Tibial artery (tissue), 4 donors: ENCODE results near the gene SLC13A3.

Experiments used
- DNase-seq, 2 donors: peaks; one replicate each; pipeline ENCODE4 v3.0.0-alpha.2; 2019
- H3K27ac ChIP-seq, 2 donors: fragments of 200-600 bp; sonication (generic) in 1 of 2; 1 replicate in 1 of 2; 2 replicates in 1 of 2; pipeline ENCODE4 v1.5.1; 2018 to 2019; ENCODE audit warnings: mild to moderate bottlenecking in 1 of 2
- H3K27me3 ChIP-seq, 2 donors: fragments of 200-600 bp; sonication (generic) in 1 of 2; one replicate each; pipeline versions ENCODE4 v1.5.1 to v1.6.0; 2016 to 2019
- H3K36me3 ChIP-seq, 3 donors: fragments of 200-600 bp; sonication (generic) in 2 of 3; one replicate each; pipeline ENCODE4 v1.5.1; 2016 to 2019; ENCODE audit warnings: mild to moderate bottlenecking in 2 of 3
- H3K4me1 ChIP-seq, 4 donors: fragments of 200-600 bp; sonication (generic) in 2 of 4; 1 replicate in 3 of 4; 2 replicates in 1 of 4; pipeline ENCODE4 v1.5.1; 2016 to 2019
- H3K4me3 ChIP-seq, 2 donors: fragments of 200-600 bp; sonication (generic) in 1 of 2; 1 replicate in 1 of 2; 2 replicates in 1 of 2; pipeline ENCODE4 v1.5.1; 2018 to 2019; ENCODE audit warnings: mild to moderate bottlenecking in 2 of 2
- H3K9me3 ChIP-seq, 3 donors: fragments of 200-600 bp; sonication (generic) in 1 of 3; one replicate each; pipeline ENCODE4 v1.5.1; 2016 to 2019
- intact Hi-C: fragments of 100-400 bp; cut with DNase I; formaldehyde crosslinking; loops from one replicate; pipeline ENCODE4 v1.15.0; 2023; ENCODE audit warnings: low total_unique reads
- TF ChIP-seq, protein P1 (sequence below), 2 experiments: fragments of 200-600 bp in 1 of 2; fragments of 450-650 bp in 1 of 2; IDR thresholded peaks; one replicate each; pipeline ENCODE4 v1.5.1; 2017 to 2019; ENCODE audit warnings: antibody characterized with exemption in 2 of 2, mild to moderate bottlenecking in 1 of 2, moderate library complexity in 1 of 2

Gene SLC13A3

GRCh38 chr20:46523696-46524328, 127.4 kb downstream of the SLC13A3 start:
- intact Hi-C loops: no loop called here
- H3K27me3 ChIP-seq: peaks cover 0 to 29% of the 10 kb centered on the region in 2 donors
- no peak for DNase-seq
- H3K4me1 ChIP-seq: no peaks in the 10 kb centered on the region
- TF ChIP-seq, protein P1, sequence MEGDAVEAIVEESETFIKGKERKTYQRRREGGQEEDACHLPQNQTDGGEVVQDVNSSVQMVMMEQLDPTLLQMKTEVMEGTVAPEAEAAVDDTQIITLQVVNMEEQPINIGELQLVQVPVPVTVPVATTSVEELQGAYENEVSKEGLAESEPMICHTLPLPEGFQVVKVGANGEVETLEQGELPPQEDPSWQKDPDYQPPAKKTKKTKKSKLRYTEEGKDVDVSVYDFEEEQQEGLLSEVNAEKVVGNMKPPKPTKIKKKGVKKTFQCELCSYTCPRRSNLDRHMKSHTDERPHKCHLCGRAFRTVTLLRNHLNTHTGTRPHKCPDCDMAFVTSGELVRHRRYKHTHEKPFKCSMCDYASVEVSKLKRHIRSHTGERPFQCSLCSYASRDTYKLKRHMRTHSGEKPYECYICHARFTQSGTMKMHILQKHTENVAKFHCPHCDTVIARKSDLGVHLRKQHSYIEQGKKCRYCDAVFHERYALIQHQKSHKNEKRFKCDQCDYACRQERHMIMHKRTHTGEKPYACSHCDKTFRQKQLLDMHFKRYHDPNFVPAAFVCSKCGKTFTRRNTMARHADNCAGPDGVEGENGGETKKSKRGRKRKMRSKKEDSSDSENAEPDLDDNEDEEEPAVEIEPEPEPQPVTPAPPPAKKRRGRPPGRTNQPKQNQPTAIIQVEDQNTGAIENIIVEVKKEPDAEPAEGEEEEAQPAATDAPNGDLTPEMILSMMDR (IDR thresholded peaks at IDR 0.05): no peak
- H3K36me3 ChIP-seq: no peaks in the 10 kb centered on the region
- no peak overlapping the region for H3K4me3 ChIP-seq
- peaks cover 0 to 3% (median 0%) of the 10 kb centered on the region in 3 donors for H3K9me3 ChIP-seq
- no peak overlapping the region for H3K27ac ChIP-seq

DNA sequence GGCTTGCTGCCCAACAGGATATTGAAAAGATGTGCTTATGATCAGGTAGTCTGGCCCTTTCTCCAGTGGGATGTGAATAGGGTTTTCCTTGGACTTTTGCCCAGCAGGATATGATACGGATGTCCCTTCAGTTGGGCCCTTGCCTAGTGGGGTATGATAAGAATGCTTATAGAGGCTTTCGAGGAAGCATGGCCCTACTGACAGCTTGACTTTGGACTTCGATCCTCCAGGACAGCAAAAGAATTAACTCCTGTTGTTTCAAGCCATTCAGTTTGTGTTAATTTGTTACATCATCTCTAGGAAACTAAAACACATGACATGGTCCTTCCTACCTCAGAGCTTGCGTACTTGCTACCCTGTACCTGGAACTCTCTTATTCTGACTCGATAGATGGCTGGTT, 128.2 kb downstream of the SLC13A3 start:
- H3K27ac ChIP-seq: no peak overlapping the region
- intact Hi-C loops: no loop called here
- peaks cover 0 to 3% (median 0%) of the 10 kb centered on the region in 3 donors for H3K9me3 ChIP-seq
- H3K36me3 ChIP-seq: no peaks in the 10 kb centered on the region
- no peak overlapping the region for H3K4me3 ChIP-seq
- TF ChIP-seq, protein P1 (IDR thresholded peaks at IDR 0.05): no peak
- no peaks in the 10 kb centered on the region for H3K4me1 ChIP-seq
- no peak for DNase-seq
- peaks cover 0 to 30% of the 10 kb centered on the region in 2 donors for H3K27me3 ChIP-seq

DNA sequence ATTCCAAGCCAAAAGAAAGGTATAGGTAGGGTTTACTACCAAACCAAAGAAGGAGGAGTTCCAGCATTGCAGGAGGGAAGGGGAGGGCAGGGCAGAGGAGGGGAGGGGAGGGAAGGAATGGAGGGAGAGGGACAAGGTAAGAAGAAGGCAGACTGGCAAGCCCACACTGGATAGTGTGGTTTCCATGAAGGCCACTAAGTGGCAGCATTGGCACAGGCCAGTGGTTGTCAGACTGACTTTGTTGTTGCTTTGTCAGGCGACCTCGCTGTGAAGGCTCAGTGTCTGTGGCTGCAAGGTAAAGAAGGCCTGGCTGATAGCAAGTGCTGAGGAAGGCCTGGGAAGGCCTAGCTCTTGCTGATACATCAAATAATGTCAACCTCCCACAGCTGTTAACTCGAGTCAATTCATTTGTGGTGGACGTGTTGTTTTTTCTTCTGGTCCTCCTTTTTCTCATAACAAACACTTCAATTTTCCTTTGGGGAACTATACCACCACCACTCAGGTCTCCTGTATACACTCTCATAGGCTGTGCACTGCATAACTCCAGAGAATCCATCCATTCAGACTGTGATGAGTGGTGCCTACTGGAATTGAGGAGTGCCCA, 130.2 kb downstream of the SLC13A3 start:
- intact Hi-C loops: no loop called here
- DNase-seq: peak in 1 of 2 donors; percentile 22
- no peaks in the 10 kb centered on the region for H3K36me3 ChIP-seq
- peaks cover 0 to 3% (median 0%) of the 10 kb centered on the region in 3 donors for H3K9me3 ChIP-seq
- H3K27me3 ChIP-seq: peaks cover 0 to 17% of the 10 kb centered on the region in 2 donors
- TF ChIP-seq, protein P1 (IDR thresholded peaks at IDR 0.05): peak; percentile 29 to 39
- H3K27ac ChIP-seq: no peak overlapping the region
- H3K4me1 ChIP-seq: no peaks in the 10 kb centered on the region
- no peak overlapping the region for H3K4me3 ChIP-seq

DNA sequence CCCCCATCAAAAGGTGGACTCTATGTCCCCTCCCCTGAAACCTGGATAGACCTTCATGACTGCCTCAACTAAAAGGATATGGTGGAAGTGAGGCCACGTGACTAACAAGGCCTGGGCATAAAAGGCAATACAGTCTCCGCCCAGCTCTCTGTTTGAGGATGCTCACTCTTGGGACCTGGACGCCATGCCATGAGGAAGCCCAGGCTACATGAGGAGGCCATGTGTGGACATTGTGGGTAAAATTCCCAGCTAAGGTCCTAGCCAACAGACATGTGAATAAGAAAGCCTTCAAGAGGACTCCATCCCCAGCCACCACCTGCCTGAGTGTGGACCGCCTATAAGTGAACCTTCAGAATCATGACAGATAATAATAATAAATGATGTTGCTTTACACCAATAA, 130.7 kb downstream of the SLC13A3 start:
- Histone ChIP-seq H3K4me3 (no peak overlapping the region), H3K4me1 (no peaks in the 10 kb centered on the region), H3K36me3 (no peaks in the 10 kb centered on the region), H3K27me3 (peaks cover 0 to 17% of the 10 kb centered on the region in 2 donors), H3K27ac (no peak overlapping the region), H3K9me3 (peaks cover 0 to 3% (median 0%) of the 10 kb centered on the region in 3 donors)
- no peak for DNase-seq
- intact Hi-C loops: no loop called here
- TF ChIP-seq, protein P1 (IDR thresholded peaks at IDR 0.05): no peak

- H3K36me3 ChIP-seq: no peaks in the 10 kb centered on the region
- no peak overlapping the region for H3K27ac ChIP-seq
- no peak for DNase-seq
- no peak overlapping the region for H3K4me3 ChIP-seq
- peaks cover 0 to 17% of the 10 kb centered on the region in 2 donors for H3K27me3 ChIP-seq
- TF ChIP-seq, protein P1 (IDR thresholded peaks at IDR 0.05): no peak
- no peaks in the 10 kb centered on the region for H3K4me1 ChIP-seq
- peaks cover 0 to 3% (median 0%) of the 10 kb centered on the region in 3 donors for H3K9me3 ChIP-seq
- intact Hi-C loops: no loop called here
Observed at GRCh38 chr20:46519471-46520068, 131.7 kb downstream of the SLC13A3 start.
